Measurements from ENCODE around the gene PSME3IP1. TPM values are rescaled to one million over a fixed set of nuclear protein-coding genes. Genes with fewer than 3 reads are reported as not detected.

PSME3IP1 gene
- total RNA-seq, 3 donors from 2014 or later, result 64.8 to 81.4 (median 69.8) TPM

DNA sequence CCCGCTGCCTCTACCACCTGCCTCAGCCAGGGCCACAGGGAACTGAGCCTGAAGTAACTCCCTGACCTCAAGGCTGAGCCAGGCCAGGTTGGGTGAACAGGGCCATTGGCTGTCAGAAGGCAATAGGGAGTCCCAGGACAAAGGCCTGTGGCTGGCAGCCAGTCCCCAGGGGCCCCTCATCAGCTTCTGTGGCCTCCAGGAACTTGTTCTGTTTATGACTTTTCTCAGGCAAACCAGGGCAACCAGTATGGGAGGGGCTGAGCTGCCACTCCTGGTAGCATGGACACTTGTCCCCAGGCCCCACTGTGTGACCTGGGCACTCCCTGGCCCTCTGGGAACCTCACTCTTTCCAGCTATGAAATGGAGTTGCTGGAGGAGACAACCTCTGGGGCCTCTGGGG lies 53.4 kb downstream of the PSME3IP1 start:
- Histone ChIP-seq H3K4me1 (no peaks in the 10 kb centered on the region), H3K9me3 (no peaks in the 10 kb centered on the region), H3K36me3 (no peaks in the 10 kb centered on the region), H3K27me3 (no peaks in the 10 kb centered on the region), H3K27ac (no peak overlapping the region), H3K4me3 (no peak overlapping the region)
- DNase-seq (ENCODE audit: low spot score in 2 of 2), result no peak
- intact Hi-C loops (cut with DNase I; ENCODE audit: low total_unique reads), result no loop called here
- TF ChIP-seq POLR2AphosphoS5 (IDR thresholded peaks at IDR 0.05) (no peak), POLR2A (IDR thresholded peaks at IDR 0.05) (no peak)
- TF ChIP-seq, protein P1, sequence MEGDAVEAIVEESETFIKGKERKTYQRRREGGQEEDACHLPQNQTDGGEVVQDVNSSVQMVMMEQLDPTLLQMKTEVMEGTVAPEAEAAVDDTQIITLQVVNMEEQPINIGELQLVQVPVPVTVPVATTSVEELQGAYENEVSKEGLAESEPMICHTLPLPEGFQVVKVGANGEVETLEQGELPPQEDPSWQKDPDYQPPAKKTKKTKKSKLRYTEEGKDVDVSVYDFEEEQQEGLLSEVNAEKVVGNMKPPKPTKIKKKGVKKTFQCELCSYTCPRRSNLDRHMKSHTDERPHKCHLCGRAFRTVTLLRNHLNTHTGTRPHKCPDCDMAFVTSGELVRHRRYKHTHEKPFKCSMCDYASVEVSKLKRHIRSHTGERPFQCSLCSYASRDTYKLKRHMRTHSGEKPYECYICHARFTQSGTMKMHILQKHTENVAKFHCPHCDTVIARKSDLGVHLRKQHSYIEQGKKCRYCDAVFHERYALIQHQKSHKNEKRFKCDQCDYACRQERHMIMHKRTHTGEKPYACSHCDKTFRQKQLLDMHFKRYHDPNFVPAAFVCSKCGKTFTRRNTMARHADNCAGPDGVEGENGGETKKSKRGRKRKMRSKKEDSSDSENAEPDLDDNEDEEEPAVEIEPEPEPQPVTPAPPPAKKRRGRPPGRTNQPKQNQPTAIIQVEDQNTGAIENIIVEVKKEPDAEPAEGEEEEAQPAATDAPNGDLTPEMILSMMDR (IDR thresholded peaks at IDR 0.05), result no peak

GRCh38 chr16:57131351-57131970 lies 54.4 kb downstream of the PSME3IP1 start:
- intact Hi-C loops (cut with DNase I; ENCODE audit: low total_unique reads), result no loop called here
- no peak for DNase-seq (ENCODE audit: low spot score in 2 of 2)
- Histone ChIP-seq H3K9me3 (no peaks in the 10 kb centered on the region), H3K4me3 (no peak overlapping the region), H3K27ac (no peak overlapping the region), H3K4me1 (no peaks in the 10 kb centered on the region), H3K27me3 (no peaks in the 10 kb centered on the region), H3K36me3 (no peaks in the 10 kb centered on the region)
- TF ChIP-seq POLR2A (IDR thresholded peaks at IDR 0.05) (no peak), POLR2AphosphoS5 (IDR thresholded peaks at IDR 0.05) (no peak)
- TF ChIP-seq, protein P1 (IDR thresholded peaks at IDR 0.05), result no peak

GRCh38 chr16:57130950-57131321 lies 54.9 kb downstream of the PSME3IP1 start:
- TF ChIP-seq, protein P1 (IDR thresholded peaks at IDR 0.05), result no peak
- no peak for TF ChIP-seq POLR2AphosphoS5 (IDR thresholded peaks at IDR 0.05)
- no peak for TF ChIP-seq POLR2A (IDR thresholded peaks at IDR 0.05)
- intact Hi-C loops (cut with DNase I; ENCODE audit: low total_unique reads), result no loop called here
- no peaks in the 10 kb centered on the region for H3K9me3 ChIP-seq
- no peaks in the 10 kb centered on the region for H3K36me3 ChIP-seq
- DNase-seq (ENCODE audit: low spot score in 2 of 2), result no peak
- no peaks in the 10 kb centered on the region for H3K4me1 ChIP-seq
- H3K27ac ChIP-seq, result no peak overlapping the region
- no peak overlapping the region for H3K4me3 ChIP-seq
- H3K27me3 ChIP-seq, result no peaks in the 10 kb centered on the region

- Histone ChIP-seq H3K4me1 (no peaks in the 10 kb centered on the region), H3K4me3 (no peak overlapping the region), H3K9me3 (no peaks in the 10 kb centered on the region), H3K27me3 (no peaks in the 10 kb centered on the region), H3K27ac (no peak overlapping the region), H3K36me3 (no peaks in the 10 kb centered on the region)
- DNase-seq (ENCODE audit: low spot score in 2 of 2), result no peak
- intact Hi-C loops (cut with DNase I; ENCODE audit: low total_unique reads), result no loop called here
- TF ChIP-seq POLR2A (IDR thresholded peaks at IDR 0.05), result no peak
- TF ChIP-seq, protein P1 (IDR thresholded peaks at IDR 0.05), result no peak
- TF ChIP-seq POLR2AphosphoS5 (IDR thresholded peaks at IDR 0.05), result no peak
Measured at GRCh38 chr16:57128771-57129389, 57.0 kb downstream of the PSME3IP1 start.

GRCh38 chr16:57127836-57128235 lies 58.0 kb downstream of the PSME3IP1 start:
- Histone ChIP-seq H3K4me1 (no peaks in the 10 kb centered on the region), H3K4me3 (no peak overlapping the region), H3K27ac (no peak overlapping the region), H3K27me3 (no peaks in the 10 kb centered on the region), H3K9me3 (no peaks in the 10 kb centered on the region), H3K36me3 (no peaks in the 10 kb centered on the region)
- no peak for DNase-seq (ENCODE audit: low spot score in 2 of 2)
- TF ChIP-seq, protein P1 (IDR thresholded peaks at IDR 0.05), result no peak
- TF ChIP-seq POLR2AphosphoS5 (IDR thresholded peaks at IDR 0.05), result no peak
- TF ChIP-seq POLR2A (IDR thresholded peaks at IDR 0.05), result no peak
- intact Hi-C loops (cut with DNase I; ENCODE audit: low total_unique reads), result no loop called here

Measured in breast epithelium (tissue), 4 donors.